Nephron (organoid): ENCODE results near the gene ATP6V1B1.

Experiments
- H3K27ac Mint-ChIP-seq, 3 experiments: 2 replicates each; pipeline ENCODE4 v1.8.0; 2020; ENCODE audit warnings: mixed read lengths in 3 of 3, mild to moderate bottlenecking in 2 of 3, moderate library complexity in 1 of 3
- H3K27me3 Mint-ChIP-seq: 2 replicates; pipeline ENCODE4 v1.8.0; 2021; ENCODE audit warnings: low read depth, mild to moderate bottlenecking, moderate library complexity, mixed read lengths
- H3K36me3 Mint-ChIP-seq: 2 replicates; pipeline ENCODE4 v1.8.0; 2020; ENCODE audit warnings: low read depth, mixed read lengths
- H3K4me1 Mint-ChIP-seq: 2 replicates; pipeline ENCODE4 v1.8.0; 2020; ENCODE audit warnings: mixed read lengths
- H3K4me3 Mint-ChIP-seq, 3 experiments: 2 replicates each; pipeline ENCODE4 v1.8.0; 2020; ENCODE audit warnings: mild to moderate bottlenecking in 3 of 3, mixed read lengths in 3 of 3, moderate library complexity in 2 of 3
- H3K9me3 Mint-ChIP-seq: 2 replicates; pipeline ENCODE4 v1.8.0; 2020; ENCODE audit warnings: mixed read lengths
- TF ChIP-seq, protein P1 (sequence below), 3 experiments: fragments of 200-600 bp; sonication (generic); IDR thresholded peaks; one replicate each; pipeline ENCODE4 v1.5.0; 2021; ENCODE audit warnings: antibody characterized with exemption in 3 of 3; ENCODE audit not compliant: unreplicated experiment in 3 of 3

The ATP6V1B1 gene

GRCh38 chr2:70920367-70920715 lies 15.4 kb upstream of the ATP6V1B1 start:
- H3K36me3 Mint-ChIP-seq = no peaks in the 10 kb centered on the region

GRCh38 chr2:70921031-70921430 lies 14.7 kb upstream of the ATP6V1B1 start:
- peaks cover 24% of the 10 kb centered on the region for H3K4me1 Mint-ChIP-seq
- TF ChIP-seq, protein P1, sequence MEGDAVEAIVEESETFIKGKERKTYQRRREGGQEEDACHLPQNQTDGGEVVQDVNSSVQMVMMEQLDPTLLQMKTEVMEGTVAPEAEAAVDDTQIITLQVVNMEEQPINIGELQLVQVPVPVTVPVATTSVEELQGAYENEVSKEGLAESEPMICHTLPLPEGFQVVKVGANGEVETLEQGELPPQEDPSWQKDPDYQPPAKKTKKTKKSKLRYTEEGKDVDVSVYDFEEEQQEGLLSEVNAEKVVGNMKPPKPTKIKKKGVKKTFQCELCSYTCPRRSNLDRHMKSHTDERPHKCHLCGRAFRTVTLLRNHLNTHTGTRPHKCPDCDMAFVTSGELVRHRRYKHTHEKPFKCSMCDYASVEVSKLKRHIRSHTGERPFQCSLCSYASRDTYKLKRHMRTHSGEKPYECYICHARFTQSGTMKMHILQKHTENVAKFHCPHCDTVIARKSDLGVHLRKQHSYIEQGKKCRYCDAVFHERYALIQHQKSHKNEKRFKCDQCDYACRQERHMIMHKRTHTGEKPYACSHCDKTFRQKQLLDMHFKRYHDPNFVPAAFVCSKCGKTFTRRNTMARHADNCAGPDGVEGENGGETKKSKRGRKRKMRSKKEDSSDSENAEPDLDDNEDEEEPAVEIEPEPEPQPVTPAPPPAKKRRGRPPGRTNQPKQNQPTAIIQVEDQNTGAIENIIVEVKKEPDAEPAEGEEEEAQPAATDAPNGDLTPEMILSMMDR (IDR thresholded peaks at IDR 0.05; ENCODE audit: unreplicated experiment in 3 of 3) = no peak
- no peaks in the 10 kb centered on the region for H3K36me3 Mint-ChIP-seq
- H3K27ac Mint-ChIP-seq = no peak overlapping the region
- H3K9me3 Mint-ChIP-seq = peaks cover 5% of the 10 kb centered on the region
- no peak overlapping the region for H3K4me3 Mint-ChIP-seq
- peaks cover 34% of the 10 kb centered on the region for H3K27me3 Mint-ChIP-seq

More at GRCh38 chr2:70920367-70920715, 15.4 kb upstream of the ATP6V1B1 start:
- TF ChIP-seq, protein P1 (IDR thresholded peaks at IDR 0.05; ENCODE audit: unreplicated experiment in 3 of 3) = no peak
- H3K9me3 Mint-ChIP-seq = peaks cover 5% of the 10 kb centered on the region
- no peak overlapping the region for H3K4me3 Mint-ChIP-seq
- peaks cover 38% of the 10 kb centered on the region for H3K27me3 Mint-ChIP-seq
- H3K4me1 Mint-ChIP-seq = peaks cover 24% of the 10 kb centered on the region
- no peak overlapping the region for H3K27ac Mint-ChIP-seq

GRCh38 chr2:70921839-70922234 lies 13.9 kb upstream of the ATP6V1B1 start:
- Mint-ChIP-seq H3K4me3 (no peak overlapping the region), H3K27me3 (peaks cover 26% of the 10 kb centered on the region), H3K36me3 (no peaks in the 10 kb centered on the region), H3K27ac (peak overlapping the region in 1 of 3 experiments; percentile 12), H3K9me3 (peaks cover 5% of the 10 kb centered on the region), H3K4me1 (peaks cover 24% of the 10 kb centered on the region)
- TF ChIP-seq, protein P1 (IDR thresholded peaks at IDR 0.05; ENCODE audit: unreplicated experiment in 3 of 3) = no peak

DNA sequence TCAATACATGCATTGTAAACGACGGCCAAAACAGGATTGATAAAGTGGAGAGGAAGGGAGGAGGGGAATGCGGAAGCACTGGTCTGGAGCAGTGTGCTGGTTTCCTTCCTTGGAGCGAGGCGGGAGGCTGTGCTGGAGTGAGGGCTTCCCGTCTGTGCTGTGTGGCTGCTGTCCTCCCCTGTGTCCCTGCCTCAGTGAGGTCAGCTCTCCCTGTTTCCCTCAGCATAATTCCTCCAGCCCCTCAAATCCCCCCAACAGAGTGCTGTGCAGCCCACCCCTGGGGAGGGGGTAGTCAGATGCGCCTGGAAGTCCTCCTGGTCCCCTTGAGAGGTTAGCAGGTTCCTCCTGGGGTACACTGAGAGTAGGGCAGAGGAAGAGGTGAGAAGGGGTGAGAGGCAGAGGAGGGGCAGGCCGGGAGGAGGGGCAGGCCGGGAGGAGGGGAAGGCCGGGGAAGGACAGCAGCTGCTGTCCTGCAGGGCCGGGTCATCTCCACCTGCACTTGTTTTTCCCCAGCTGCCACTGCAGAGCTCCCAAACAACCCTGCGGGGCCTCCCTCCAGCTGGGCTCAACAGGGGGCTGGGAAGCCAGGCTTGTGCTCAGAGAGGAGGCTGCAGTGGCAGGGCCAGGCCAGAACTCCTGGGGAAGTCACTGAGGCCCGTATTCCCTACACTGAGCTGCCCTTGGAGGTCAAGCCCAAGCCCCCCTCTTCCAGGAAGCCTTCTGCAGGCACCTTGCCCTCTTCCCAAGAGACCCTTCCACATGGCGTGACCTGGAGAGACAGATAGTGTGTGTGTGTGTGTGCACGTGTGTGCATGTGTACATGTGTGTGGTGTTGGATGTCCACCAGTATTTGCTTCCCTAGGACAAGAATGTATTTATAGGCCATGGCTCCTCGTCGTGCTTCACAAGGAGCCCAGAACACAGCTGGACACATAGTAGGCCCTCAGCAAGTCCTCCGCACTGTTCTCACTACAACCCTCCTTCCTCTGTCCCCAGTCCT lies 13.2 kb upstream of the ATP6V1B1 start:
- TF ChIP-seq, protein P1 (IDR thresholded peaks at IDR 0.05; ENCODE audit: unreplicated experiment in 3 of 3) = no peak
- peak overlapping the region in 1 of 3 experiments; percentile 12 for H3K27ac Mint-ChIP-seq
- H3K9me3 Mint-ChIP-seq = peaks cover 4% of the 10 kb centered on the region
- peaks cover 22% of the 10 kb centered on the region for H3K27me3 Mint-ChIP-seq
- no peaks in the 10 kb centered on the region for H3K36me3 Mint-ChIP-seq
- H3K4me3 Mint-ChIP-seq = no peak overlapping the region
- H3K4me1 Mint-ChIP-seq = peaks cover 24% of the 10 kb centered on the region

DNA sequence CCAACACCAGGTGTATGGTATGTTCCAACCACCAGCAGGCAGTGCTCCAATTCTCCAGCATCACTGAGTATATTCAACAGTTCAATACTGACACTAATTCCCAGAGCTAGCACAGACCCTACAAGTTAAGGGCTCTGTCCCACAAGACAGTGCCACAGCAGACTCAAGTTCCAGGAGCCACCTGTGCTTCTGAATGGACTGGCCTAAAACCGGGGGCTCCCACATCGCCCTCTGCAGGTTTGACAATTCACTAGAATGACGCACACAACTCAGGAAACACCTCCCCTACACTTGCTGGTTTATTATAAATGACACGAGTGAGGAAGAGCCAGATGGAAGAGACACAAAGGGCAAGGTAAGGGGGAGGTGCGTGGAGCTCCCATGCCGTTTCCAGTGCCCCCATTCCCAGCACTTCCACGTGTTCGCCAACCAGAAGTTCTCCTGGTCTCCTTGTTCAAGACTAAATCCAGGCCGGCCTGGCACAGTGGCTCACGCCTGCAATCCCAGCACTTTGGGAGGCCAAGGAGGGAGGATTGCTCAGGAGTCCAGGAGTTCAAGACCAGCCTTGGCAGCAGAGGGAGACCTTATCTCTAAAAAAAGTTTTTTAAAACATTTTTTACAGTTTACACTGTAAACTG lies 12.2 kb upstream of the ATP6V1B1 start:
- H3K4me3 Mint-ChIP-seq = no peak overlapping the region
- H3K27ac Mint-ChIP-seq = no peak overlapping the region
- H3K9me3 Mint-ChIP-seq = no peaks in the 10 kb centered on the region
- peaks cover 19% of the 10 kb centered on the region for H3K27me3 Mint-ChIP-seq
- H3K4me1 Mint-ChIP-seq = peaks cover 24% of the 10 kb centered on the region
- H3K36me3 Mint-ChIP-seq = no peaks in the 10 kb centered on the region
- TF ChIP-seq, protein P1 (IDR thresholded peaks at IDR 0.05; ENCODE audit: unreplicated experiment in 3 of 3) = peak in 1 of 3 experiments; percentile 22
